Activated CD4-positive, alpha-beta T cell treated with anti-CD3 and anti-CD28 coated beads for 4 hours (primary cell): ENCODE data around the gene SNRNP40.
"Not testable (repeated sequence)": the region's sequence is repeated elsewhere in the genome, so short reads cannot be mapped to it uniquely, and the experiment has no call there.

Experiments used
- DNase-seq, 2 donors: peaks; one replicate each; pipeline ENCODE4 v3.0.0-alpha.2; 2020

Gene SNRNP40

DNA sequence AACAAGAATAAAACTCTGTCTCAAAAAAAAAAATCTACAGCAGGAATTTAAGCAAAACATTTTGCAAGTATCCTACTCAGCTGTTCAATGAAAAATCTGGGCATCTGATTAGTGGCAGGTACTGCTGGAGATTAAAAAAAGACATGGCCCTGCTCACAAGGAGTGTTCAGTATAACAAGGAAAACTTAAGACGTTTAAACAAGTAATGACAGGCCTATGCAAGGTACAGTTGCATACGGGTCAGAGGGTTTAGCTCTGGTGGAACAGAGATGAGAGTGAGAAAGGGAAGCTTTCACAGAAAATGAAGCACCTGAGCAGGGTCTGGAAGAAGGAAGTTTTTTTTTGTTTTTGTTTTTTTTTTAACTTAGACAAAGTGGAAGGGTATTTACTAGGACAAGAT lies 23.0 kb downstream of the SNRNP40 start:
- no peak for DNase-seq

DNA sequence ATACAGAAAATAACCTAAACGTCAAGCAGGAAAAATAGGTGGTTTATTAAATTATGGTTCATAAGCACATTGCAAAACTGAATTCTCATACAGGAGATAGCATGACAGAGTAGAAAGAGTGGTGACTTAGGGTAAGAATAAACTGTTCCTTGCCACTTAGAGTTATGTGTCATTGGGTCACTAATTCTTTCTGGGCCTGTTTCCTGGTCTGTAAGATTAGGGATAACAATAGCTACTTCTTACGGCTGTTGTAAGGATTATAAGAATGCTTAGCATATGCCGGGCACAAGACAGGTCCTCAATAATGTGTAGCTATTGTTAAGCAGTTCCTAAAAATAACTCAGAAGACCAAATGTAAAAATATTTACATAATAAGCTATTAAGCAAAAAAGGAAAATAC lies 24.2 kb downstream of the SNRNP40 start:
- no peak for DNase-seq

DNA sequence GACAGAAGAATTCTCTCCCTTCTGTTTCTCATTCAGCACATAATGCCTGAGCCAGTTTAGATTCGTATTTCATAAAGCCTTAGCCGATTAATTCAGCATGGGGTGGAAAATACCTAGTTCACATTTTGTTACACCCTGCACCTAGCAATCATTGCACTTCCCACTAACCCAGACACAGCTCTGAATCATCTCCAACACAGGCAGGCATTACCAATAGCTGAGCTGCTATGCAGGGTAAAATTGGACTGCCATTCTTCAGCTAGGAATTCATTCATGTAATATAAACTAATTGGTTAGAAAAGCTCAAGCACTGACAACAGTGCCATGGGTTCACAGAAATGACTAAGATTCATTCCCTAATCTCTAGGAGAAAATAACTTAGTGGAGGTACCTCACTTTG lies 30.0 kb downstream of the SNRNP40 start:
- DNase-seq, result no peak

DNA sequence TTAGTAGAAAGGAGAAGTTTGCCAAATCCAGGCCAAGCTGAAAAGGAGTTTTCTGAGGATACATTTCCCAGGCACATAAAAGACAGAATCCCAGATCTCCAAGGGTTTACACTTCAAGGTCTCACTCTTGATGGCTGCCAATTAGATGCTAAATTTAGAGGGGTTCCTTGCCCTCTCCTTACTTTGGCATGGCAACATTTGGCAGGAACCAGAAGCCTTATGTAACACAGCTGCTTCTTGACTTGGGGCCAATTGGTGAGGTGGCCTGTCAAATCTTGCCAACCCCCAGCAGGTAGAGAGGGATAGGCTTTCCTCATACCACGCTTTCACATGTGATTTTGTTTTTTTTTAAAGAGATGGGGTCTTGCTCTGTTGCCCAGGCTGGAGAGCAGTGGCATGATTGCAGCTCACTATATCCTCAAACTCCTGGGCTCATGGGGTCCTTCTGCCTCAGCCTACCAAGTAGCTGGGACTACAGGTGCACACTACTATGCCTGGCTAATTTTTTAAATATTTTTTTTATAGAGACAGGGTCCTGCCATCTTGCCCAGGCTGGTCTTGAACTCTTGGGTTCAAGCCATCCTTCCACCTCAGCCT lies 31.7 kb downstream of the SNRNP40 start:
- DNase-seq, result no peak

DNA sequence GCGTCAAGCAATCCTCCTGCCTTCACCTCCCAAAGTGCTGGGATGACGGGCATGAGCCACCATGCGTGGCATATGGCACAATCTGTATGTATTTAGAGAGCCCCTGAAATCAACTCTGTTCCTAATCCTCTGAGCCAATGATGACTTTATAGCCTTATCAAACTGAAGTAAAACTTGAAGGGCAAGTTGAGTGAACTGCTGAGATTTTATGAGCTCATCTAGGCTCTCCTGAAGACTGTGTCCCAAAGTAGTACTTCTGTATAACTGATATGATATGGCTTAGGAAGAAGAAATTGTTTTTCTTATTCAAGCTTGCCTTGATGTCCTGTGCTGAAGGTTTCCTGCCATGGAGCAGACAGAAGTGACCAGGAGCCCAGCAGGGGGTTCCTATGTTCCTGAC lies 33.2 kb downstream of the SNRNP40 start:
- no peak for DNase-seq

DNA sequence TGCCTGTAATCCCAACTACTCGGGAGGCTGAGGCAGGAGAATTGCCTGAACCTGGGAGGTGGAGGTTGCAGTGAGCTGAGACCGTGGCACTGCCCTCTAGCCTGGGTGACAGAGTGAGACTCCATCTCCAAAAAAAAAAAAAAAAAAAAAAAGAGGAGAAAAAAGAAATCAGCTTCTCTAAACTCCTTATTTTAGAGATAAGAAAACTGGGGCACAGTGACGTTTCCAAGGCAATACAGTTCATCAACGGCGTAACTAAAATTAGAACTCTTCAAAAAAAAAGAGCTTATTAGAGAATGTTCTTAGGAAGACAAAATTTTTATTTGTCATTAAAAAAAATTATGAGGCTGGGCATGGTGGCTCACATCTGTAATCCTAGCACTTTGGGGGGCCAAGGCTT lies 34.2 kb downstream of the SNRNP40 start:
- DNase-seq, result not testable (repeated sequence)

DNA sequence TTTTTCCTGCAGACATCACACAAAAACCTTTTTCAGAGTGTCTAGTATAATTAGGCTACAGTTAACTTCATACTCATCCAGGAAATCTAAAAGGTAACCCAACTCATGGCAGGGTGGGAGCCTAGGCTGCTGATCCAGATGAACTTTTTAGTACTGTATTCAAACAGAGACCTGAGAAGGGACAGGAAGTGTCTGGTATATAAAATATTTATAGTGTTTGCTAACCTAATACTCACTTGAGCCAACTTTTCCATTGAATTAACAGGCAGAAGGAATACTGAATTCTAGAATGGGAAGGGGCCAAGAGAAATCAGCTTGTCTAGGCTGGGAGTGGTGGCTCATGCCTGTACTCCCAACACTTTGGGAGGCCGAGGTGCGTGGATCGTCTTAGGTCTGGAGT lies 34.7 kb downstream of the SNRNP40 start:
- DNase-seq, result no peak

DNA sequence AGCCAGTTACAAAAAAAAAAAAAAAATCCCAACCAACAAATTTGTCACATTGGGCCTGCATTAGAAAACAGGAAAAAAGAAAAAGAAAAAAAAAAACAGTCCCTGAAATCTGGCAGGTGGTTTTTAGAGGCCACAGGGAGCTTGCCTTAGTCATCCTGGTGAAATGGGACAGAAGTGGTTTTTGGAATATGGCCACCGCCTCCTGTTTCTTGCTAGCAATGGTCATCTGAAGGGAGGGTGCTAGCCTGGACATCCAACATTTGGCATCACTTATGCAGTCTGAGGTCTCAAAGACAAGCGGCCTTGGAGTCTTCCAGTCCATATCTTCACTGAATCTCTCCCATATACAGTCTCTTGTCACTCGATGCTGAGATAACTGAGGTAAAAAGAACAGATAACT lies 36.8 kb downstream of the SNRNP40 start:
- DNase-seq, result no peak

DNA sequence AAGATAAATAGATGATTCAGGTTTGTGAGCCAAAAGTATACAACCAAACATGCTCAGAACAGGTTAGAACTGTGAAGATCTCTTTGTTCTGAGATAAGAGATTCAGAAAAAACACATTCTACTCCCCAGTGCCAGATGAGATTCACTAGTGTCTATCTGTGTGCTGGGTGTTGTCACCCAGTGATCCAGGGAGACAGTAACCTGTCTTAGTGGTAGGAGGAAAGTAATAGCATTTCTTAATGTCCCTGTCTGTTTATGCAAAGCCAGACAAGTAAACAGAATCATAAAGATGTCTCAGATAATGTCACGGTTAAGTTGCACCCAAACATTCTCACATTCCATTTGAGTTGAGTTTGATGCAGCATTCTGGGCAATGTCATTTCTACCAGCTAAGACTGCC lies 38.0 kb downstream of the SNRNP40 start:
- no peak for DNase-seq

DNA sequence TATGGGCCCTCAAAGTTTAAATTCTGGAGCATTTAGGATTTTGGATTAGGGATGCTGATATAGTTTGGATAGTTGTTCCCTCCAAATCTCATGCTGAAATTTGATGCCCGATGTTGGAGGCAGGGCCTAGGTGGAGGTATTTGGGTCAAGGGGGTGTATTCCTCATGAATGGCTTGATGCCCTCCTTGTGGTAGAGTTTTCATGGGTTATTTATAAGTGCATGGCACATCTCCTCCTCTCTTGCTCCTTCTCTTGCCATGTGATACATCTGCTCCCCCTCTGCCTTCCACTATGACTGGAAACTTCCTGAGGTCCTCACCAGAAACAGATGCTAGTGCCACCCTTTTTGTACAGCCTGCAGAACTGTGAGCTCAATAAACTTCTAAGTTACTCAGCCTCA lies 39.4 kb downstream of the SNRNP40 start:
- no peak for DNase-seq

DNA sequence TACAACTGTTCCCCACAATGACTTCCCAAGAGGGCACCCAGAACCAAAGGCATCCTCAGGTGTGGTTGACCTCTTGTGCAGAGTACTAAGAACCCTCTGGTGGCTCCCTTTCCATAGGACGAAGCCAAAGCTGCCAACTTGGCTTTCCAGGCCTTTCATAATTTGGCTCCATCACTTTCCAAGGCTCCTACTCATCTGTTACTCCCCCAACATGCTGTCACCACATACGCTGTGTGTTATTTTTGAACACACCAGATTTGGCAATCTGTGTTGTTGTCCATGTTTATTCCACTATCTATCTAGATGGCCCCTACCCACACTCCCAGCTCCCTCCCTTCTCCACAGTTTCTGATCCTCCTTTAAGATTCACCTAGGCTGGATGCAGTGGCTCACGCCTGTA lies 46.7 kb downstream of the SNRNP40 start:
- DNase-seq, result no peak

DNA sequence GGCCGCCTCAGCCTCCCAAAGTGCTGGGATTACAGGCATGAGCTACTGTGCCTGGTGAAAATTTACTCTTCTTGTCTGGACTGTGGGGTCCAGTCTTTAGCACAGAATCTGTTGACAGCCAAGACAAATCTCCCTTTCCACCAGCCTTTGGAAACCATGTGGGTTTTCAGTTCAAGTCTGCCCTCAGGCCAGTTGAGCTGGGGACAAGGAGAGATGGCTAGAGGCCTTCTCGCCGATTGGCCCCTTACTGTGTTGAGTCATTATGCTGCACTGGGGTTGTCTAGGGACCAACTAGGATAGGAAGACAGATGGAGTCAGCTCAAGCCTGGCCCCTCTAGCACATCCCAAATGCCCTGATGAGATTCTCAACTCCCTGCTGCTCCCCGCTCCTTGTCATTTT lies 48.3 kb downstream of the SNRNP40 start:
- DNase-seq, result no peak

DNA sequence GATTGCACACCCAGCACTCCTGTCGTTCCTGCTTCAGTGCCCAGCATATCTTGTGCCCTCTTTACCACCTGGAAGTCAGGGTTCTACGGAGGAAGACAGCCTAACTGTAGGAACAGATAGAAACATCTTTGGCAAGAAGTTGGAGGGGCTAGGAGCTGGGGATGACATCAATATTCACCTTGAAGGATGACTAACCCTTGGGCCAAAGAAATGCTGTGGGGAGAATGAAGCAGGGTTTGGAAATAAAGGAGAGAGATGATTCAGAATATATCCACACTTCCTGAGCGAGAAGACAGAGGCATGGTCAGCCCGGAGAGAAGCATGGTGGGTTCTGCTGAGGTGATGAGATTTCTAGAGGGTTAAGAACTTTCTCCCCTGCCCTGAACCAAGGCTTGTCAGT lies 52.3 kb downstream of the SNRNP40 start:
- no peak for DNase-seq

DNA sequence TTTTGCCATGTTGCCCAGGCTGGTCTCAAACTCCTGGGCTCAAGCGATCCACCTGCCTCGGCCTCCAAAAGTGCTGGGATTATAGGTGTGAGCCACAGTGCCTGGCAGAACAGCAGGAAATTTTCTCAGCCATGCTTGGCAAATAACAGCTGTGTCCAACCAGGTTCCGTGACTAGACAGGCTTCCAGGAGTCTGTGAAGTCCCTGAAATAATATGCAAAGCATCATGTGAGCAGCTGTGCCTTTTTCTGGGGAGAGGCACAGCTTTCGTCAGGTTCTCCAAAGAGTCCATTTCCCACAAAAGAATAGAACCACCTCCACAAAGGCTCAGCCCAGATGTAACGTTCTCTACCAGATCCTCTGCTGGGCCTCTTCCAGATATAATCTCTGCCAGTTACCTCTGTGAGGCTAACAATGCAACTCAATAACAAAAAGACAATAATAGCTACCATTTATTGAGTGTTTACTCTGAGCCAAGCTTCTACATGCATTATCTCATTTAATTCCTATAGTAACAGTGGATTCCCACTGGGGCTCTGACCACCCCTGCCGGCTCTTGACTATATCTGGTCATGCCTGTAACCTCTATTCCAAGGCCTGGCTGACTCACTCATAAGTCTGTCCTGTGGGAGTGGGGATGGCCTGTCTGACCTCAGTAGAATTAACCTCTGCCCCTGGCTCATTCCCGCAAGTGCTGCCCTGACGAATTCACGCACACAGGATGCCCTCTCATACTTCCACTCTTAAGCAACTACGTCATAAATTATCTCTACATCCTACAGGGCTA lies 52.9 kb downstream of the SNRNP40 start:
- DNase-seq, result no peak

DNA sequence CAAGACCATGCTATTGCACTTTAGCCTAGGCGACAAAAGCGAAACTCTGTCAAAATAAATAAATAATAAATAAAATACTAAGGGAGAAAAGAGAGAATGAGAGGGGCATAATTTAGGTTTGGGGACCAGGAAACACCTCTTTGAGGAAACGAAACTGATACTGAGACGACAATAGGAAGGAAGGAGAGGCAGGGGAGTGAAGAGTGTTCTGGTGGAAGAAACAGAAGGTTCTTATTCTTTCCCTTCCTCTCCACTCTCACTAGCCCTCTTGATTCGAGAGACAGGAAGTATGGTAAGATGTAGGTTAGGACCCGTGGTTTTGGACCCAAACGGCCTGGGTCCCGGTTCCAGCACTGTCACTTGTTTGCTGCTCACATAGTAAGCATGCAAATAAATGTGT lies 55.3 kb downstream of the SNRNP40 start:
- no peak for DNase-seq

DNA sequence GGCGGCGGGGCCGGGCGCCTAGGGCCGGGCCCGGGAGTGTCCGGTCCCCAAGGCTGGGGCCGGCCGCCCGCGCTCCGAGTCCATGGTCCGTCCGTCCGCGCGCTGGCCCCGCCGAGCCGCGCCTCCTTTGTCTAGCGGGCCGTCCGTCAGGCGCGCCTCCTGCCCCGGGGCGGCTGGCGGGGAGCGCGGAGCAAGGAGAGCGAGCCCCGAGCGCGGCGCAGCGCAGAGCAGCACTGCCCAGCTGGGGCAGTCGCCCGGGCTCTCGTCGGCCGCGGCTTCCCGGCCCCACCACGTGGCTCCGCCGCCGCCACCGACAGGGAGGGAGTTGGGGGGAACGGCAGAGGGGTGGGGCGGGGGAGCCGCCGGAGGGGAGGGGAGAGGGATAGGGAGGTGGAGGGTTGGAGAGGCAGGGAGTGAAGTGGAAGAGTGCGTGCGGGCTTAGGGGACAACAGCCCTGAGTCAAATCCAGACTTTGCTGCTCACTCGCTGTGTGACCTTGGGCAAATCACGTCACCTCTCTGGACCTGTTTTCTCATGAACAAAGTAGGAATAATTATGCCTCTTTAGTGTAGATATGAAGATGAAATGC lies 56.8 kb downstream of the SNRNP40 start, which contains the start of gene NKAIN1:
NKAIN1 (minus strand) TSS at position 235 of the 589 bp plus-strand sequence. CDS start 340 bp downstream, outside the sequence.
- DNase-seq, result no peak

DNA sequence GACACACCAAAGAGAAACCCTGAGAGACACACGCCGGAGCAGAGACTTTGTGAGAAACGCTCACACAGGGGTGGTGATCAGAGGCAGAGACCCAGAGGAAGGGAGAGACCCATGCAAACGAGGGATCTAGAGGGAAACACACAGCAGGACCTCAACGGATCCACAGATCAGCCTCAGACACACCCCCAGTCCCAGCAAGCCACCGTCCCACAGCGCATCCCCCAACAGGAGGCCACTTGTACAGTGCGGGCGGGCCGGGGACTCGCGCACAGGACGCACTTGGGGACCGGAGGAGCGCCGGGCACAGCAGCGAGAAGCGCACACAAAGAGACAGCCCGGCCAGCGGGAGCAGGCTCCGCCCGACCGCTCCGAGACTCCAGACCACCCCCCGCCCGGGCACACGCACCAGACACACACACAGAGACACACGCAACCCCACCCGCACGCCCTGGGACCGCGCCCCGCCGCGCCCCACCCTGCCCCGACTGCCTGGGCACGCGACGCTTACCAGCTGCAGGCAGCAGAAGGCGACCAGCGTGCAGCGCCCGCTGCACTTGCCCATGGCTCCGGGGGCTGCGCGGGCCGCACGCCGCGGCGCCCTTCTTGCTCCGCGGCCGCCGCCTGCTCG lies 57.5 kb downstream of the SNRNP40 start:
- no peak for DNase-seq

DNA sequence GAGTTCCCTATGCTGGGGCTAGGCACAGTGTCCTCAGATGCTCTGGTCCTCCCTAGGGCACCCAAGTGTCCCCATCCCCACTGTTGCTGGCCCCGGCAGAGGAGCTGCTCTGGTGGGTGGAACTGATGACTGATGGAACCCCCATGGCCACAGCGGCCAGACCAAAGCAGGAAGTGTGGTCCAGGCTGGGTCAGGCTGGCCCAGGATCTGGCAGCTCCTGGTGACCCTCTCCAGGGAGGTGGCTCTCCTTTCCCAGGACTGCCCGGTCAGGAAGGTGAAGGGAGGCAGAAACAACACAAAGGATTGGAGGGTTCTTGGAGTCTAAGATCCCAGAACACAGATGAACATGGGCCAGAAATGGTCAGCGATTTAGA lies 58.0 kb downstream of the SNRNP40 start:
- DNase-seq, result no peak

DNA sequence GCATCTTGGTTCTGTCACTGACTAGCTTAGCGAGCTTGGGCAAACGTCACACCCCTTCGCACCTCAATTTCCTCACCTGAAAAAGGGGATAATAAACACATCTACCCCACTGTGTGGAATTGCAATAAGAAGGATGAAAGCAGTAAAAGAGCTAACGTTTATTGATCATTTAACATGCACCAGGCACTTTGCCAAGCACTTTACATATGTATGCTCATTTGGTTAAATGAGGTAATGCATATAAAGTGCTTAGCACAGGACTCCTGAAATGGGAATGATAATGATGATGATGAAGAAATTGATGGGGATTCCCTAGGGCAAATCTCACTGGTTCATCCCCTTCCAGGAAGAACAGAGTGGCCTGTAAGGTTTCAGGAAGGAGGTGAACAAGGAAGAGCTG lies 61.7 kb downstream of the SNRNP40 start:
- no peak for DNase-seq

DNA sequence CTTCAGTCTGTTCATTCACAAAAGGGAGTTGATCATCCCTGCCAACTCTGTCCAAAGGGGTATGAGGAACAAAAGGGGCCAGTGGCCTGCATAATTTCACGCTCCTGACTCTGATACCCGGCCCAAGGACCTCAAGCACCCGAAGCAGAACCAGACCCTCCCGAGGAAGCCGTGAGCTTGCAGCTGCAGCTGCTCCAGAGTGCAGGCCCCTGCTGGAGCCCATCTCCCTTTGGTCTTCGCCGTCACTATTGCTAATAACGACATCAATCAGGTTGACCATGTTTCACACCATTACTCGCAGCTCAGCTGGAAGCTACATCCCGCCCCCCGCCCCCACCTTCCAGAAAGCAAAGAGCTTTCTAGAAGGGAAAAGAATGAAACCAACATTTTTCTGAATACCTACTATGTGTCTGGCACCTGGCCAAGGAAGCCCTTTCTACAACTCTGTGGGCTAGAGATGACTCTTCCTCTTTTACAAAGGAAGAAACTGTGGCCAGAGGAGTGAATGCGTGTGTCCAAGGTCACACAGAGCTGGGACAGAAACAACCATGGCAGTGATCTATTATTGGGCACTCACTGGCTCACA lies 62.4 kb downstream of the SNRNP40 start:
- DNase-seq, result no peak

DNA sequence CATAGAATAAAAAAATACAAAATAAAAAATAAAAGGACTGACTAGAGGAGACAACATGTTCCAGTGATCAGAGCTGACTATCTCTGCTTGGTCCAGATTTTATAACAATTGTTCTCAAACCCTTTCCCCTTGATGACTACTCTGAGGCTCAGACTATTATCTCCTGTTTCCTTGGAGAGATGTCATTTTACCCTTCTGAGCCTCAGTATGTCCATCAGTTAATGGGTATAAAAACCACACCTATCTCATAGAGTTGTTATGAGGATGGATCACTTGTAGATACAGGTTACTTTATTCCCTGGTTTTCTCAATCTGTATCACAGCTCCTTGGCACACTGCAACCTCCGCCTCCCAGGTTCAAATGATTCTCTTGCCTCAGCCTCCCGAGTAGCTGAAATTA lies 63.9 kb downstream of the SNRNP40 start:
- no peak for DNase-seq

DNA sequence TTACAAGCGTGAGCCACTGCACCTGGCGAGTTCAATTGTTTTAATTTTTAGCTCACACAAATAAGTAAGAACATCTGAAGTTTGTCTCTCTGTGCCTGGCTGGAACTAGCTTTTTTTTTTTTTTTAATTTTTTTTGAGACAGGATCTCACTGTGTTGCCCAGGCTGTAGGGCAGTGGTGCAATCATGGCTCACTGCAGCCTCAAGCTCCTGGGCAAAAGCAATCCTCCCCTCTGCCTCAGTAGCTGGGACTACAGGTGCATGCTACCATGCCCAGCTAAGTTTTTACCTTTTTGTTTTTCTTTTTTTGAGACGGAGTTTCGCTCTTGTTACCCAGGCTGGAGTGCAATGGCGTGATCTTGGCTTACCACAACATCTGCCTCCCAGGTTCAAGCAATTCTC lies 64.8 kb downstream of the SNRNP40 start:
- DNase-seq, result no peak

DNA sequence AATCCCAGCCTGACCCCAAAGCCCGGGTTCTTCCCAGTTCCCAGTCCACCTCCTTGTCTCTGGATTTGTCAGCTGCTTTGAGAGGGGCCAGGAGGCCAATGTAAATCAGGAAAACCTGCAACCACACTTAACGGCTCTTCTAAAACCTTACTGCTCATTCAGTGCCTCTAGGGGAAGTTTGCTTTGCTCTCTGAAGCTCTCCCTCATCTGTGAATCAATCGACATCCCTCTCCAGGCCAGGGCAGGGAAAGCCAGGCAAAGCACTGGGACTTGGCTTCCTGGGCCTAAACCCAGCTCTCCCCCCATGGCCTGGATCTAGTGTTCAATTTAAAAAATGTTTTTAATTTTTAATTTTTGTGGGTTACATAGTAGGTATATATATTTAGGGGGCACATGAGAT lies 66.2 kb downstream of the SNRNP40 start:
- no peak for DNase-seq

DNA sequence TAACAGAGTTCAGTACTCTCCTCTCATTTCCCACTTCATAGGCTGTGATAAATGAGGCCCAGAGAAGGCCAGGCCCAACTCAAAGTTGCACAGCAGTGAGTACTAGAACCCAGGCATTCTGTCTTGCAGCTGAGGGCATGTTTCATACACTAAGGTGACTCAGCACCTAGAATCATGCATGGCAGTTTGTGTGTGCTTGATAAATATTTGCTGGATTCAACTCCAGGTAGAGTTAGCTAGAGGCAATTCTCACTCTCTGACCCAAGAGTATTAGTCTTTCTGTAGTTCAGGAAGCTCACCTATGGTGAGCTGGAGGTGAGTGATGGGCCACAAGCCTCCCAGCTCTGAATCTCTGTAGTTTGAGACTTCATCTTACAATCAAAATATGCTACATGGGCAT lies 67.6 kb downstream of the SNRNP40 start:
- DNase-seq, result no peak
